ENCODE data around the gene EVA1B. TPM values are rescaled to one million over a fixed set of nuclear protein-coding genes. Genes with fewer than 3 reads are reported as not detected.

EVA1B gene
- total and polyA plus RNA-seq, 2 donors (not counting 1 experiment from before 2014, with no cell fraction given), result 0.67 to 2.9 TPM

GRCh38 chr1:36285443-36286101 is 37.9 kb downstream of the EVA1B start:
- Mint-ChIP-seq H3K4me3 (no peak overlapping the region), H3K9me3 (ENCODE audit: insufficient read depth) (no peaks in the 10 kb centered on the region), H3K27me3 (no peaks in the 10 kb centered on the region), H3K4me1 (peaks cover 8% of the 10 kb centered on the region), H3K27ac (peak overlapping the region; percentile 83)
- H3K79me2 ChIP-seq (ENCODE audit: control insufficient read depth, insufficient read depth, low read length), result peaks cover 43% of the 10 kb centered on the region
- H3K4me1 ChIP-seq (ENCODE audit: control insufficient read depth in 2 of 2, insufficient read depth in 2 of 2, low read length in 2 of 2), result no peaks in the 10 kb centered on the region
- H3K4me2 ChIP-seq (replicated peaks; ENCODE audit: low read depth, low read length, poor library complexity, severe bottlenecking), result no peak overlapping the region
- peak; percentile 92 for ATAC-seq (ENCODE audit: low read depth)
- TF ChIP-seq EZH2 (IDR thresholded peaks at IDR 0.05; ENCODE audit: borderline replicate concordance, insufficient read depth, low read depth, low read length, poor library complexity, severe bottlenecking) (no peak), CTCF (IDR thresholded peaks at IDR 0.05) (peak; percentile 84)
- DNase-seq, result peak; percentile 89
- intact Hi-C loops (cut with micrococcal nuclease), result loop anchor here (1.0 kb wide), 5 partner anchors 61 to 186 kb away; partner anchors contain the start of genes THRAP3 and TRAPPC3
- WGBS (ENCODE audit: insufficient coverage), result 100% methylated on average over 2 of the region's 7 CpGs
- H3K27me3 ChIP-seq (replicated peaks in 1 of 4; ENCODE audit: control extremely low read depth in 1 of 4, control insufficient read depth in 3 of 4, insufficient read depth in 4 of 4, low read length in 3 of 4), result no peaks in the 10 kb centered on the region
- H2AFZ ChIP-seq (ENCODE audit: insufficient read depth, low read depth, low read length, poor library complexity, severe bottlenecking), result no peak overlapping the region
- CTCF ChIA-PET, result interaction anchor here (0.7 to 7.7 kb wide), 52 partner anchors 9 to 429 kb away, joined by 3 to 135 read pairs (median 5); partner anchors contain the start of genes EVA1B, MAP7D1, SH3D21 and THRAP3
- no peak overlapping the region for H3K9ac ChIP-seq (ENCODE audit: low read length)
- H4K20me1 ChIP-seq (ENCODE audit: control insufficient read depth, insufficient read depth, low read length, poor library complexity, severe bottlenecking), result peaks cover 26% of the 10 kb centered on the region
- peak overlapping the region in 1 of 2 donors; percentile 34 for H3K27ac ChIP-seq (ENCODE audit: low read length in 2 of 2)
- no peaks in the 10 kb centered on the region for H3K9me3 ChIP-seq (ENCODE audit: control extremely low read depth in 1 of 3, control insufficient read depth in 2 of 3, insufficient read depth in 1 of 3, low read length in 2 of 3)
- no peak overlapping the region for H3K4me3 ChIP-seq (ENCODE audit: control extremely low read depth in 1 of 5, extremely low read depth in 1 of 5, insufficient read depth in 1 of 5, low read depth in 2 of 5, low read length in 4 of 5)
- H3K36me3 ChIP-seq (replicated peaks in 1 of 2; ENCODE audit: control extremely low read depth in 1 of 2, control insufficient read depth in 1 of 2, extremely low read depth in 1 of 2, insufficient read depth in 2 of 2, low read length in 1 of 2), result peaks cover 24 to 69% of the 10 kb centered on the region in 2 experiments
- POLR2A ChIA-PET, result interaction anchor here (1.1 kb wide), 2 partner anchors 97 to 136 kb away, joined by 5 to 7 read pairs; partner anchors contain the start of gene TRAPPC3

GRCh38 chr1:36284517-36284916 is 38.9 kb downstream of the EVA1B start:
- Histone ChIP-seq H4K20me1 (ENCODE audit: control insufficient read depth, insufficient read depth, low read length, poor library complexity, severe bottlenecking) (peaks cover 25% of the 10 kb centered on the region), H3K4me2 (replicated peaks; ENCODE audit: low read depth, low read length, poor library complexity, severe bottlenecking) (no peak overlapping the region), H3K9me3 (ENCODE audit: control extremely low read depth in 1 of 3, control insufficient read depth in 2 of 3, insufficient read depth in 1 of 3, low read length in 2 of 3) (no peaks in the 10 kb centered on the region), H2AFZ (ENCODE audit: insufficient read depth, low read depth, low read length, poor library complexity, severe bottlenecking) (no peak overlapping the region), H3K4me3 (ENCODE audit: control extremely low read depth in 1 of 5, extremely low read depth in 1 of 5, insufficient read depth in 1 of 5, low read depth in 2 of 5, low read length in 4 of 5) (no peak overlapping the region), H3K4me1 (ENCODE audit: control insufficient read depth in 2 of 2, insufficient read depth in 2 of 2, low read length in 2 of 2) (no peaks in the 10 kb centered on the region), H3K36me3 (replicated peaks in 1 of 2; ENCODE audit: control extremely low read depth in 1 of 2, control insufficient read depth in 1 of 2, extremely low read depth in 1 of 2, insufficient read depth in 2 of 2, low read length in 1 of 2) (peaks cover 22 to 68% of the 10 kb centered on the region in 2 experiments), H3K9ac (ENCODE audit: low read length) (no peak overlapping the region), H3K79me2 (ENCODE audit: control insufficient read depth, insufficient read depth, low read length) (peaks cover 46% of the 10 kb centered on the region), H3K27ac (ENCODE audit: low read length in 2 of 2) (peak overlapping the region in 1 of 2 donors; percentile 8), H3K27me3 (replicated peaks in 1 of 4; ENCODE audit: control extremely low read depth in 1 of 4, control insufficient read depth in 3 of 4, insufficient read depth in 4 of 4, low read length in 3 of 4) (no peaks in the 10 kb centered on the region)
- H3K4me1 Mint-ChIP-seq, result peaks cover 13% of the 10 kb centered on the region
- H3K27me3 Mint-ChIP-seq, result no peaks in the 10 kb centered on the region
- WGBS (ENCODE audit: insufficient coverage), result no CpG with 5 or more reads among the region's 1 CpG
- TF ChIP-seq CTCF (IDR thresholded peaks at IDR 0.05), result no peak
- no peak for TF ChIP-seq EZH2 (IDR thresholded peaks at IDR 0.05; ENCODE audit: borderline replicate concordance, insufficient read depth, low read depth, low read length, poor library complexity, severe bottlenecking)
- ChIA-PET CTCF (interaction anchor here (1.3 to 7.7 kb wide), 12 partner anchors 10 to 185 kb away, joined by 3 to 135 read pairs (median 8); partner anchors contain the start of genes EVA1B, MAP7D1 and TRAPPC3), POLR2A (no interaction called here)
- no peak for DNase-seq
- no peak overlapping the region for H3K4me3 Mint-ChIP-seq
- intact Hi-C loops (cut with micrococcal nuclease), result no loop called here
- no peak for ATAC-seq (ENCODE audit: low read depth)
- no peaks in the 10 kb centered on the region for H3K9me3 Mint-ChIP-seq (ENCODE audit: insufficient read depth)
- no peak overlapping the region for H3K27ac Mint-ChIP-seq

Measured in B cell (primary cell).